ENCODE results near the gene MAPK8IP1.

DNA sequence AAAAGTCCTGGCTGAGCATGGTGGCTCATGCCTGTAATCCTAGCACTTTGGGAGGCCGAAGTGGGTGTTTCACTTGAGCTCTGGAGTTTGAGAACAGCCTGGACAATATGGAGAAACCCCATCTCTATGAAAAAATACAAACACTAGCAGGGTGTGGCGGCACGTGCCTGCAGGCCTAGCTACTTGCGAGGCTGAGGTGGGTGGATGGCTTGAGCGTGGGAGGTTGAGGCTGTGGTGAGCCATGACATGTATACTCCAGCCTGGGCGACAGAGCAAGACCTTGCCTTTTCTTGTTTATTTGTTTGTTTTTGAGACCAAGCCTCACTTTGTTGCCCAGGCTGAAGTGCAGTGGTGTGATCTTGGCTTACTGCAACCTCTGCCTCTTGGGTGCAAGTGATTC, 46.2 kb upstream of the MAPK8IP1 start:
- no peak for TF ChIP-seq POLR2AphosphoS5 (IDR thresholded peaks at IDR 0.05)
- TF ChIP-seq, protein P1, sequence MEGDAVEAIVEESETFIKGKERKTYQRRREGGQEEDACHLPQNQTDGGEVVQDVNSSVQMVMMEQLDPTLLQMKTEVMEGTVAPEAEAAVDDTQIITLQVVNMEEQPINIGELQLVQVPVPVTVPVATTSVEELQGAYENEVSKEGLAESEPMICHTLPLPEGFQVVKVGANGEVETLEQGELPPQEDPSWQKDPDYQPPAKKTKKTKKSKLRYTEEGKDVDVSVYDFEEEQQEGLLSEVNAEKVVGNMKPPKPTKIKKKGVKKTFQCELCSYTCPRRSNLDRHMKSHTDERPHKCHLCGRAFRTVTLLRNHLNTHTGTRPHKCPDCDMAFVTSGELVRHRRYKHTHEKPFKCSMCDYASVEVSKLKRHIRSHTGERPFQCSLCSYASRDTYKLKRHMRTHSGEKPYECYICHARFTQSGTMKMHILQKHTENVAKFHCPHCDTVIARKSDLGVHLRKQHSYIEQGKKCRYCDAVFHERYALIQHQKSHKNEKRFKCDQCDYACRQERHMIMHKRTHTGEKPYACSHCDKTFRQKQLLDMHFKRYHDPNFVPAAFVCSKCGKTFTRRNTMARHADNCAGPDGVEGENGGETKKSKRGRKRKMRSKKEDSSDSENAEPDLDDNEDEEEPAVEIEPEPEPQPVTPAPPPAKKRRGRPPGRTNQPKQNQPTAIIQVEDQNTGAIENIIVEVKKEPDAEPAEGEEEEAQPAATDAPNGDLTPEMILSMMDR (IDR thresholded peaks at IDR 0.05) = no peak
- no peak for TF ChIP-seq EP300 (IDR thresholded peaks at IDR 0.05)

Data from stomach (tissue), 4 donors.